HG03439 (cell line): Measurements from ENCODE around the gene TWIST2.

ENCODE experiments used
- ATAC-seq: cut with Tn5 transposase; IDR thresholded peaks from one replicate; pipeline ENCODE4 v1.9.1; 2021; ENCODE audit warnings: mild to moderate bottlenecking, moderate library complexity; ENCODE audit not compliant: unreplicated experiment

Gene TWIST2

DNA sequence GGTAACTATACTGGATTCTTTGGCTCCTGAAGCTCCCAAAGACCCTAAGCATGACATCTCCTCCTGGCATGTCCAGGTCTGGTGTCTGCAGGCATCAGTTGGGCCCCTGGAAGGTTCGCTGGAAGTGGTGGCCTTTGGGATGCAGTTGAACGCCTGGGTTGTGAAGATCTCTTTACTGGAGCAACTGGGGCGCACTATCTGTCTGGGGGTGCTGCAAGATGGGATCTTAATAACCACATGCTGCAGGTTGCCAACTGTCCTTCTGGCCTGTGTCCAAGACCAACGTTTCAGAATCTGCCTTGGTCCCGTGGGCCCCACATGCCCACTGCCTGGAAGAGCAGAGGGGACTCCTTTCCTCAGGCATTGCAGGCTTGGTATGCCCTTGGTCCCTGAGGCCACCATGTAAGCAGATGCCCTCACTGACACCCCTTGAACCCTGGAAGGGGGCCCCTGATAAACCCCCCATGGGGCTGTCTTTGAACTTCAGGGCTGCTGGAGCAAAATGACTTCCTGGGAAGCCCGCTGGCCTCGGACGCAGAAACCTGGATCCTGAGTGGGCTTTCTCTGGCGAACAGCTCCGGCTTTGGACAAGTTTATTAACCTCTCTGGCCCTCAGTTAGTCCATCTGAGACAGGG, 101.9 kb downstream of the TWIST2 start:
- no peak for ATAC-seq

DNA sequence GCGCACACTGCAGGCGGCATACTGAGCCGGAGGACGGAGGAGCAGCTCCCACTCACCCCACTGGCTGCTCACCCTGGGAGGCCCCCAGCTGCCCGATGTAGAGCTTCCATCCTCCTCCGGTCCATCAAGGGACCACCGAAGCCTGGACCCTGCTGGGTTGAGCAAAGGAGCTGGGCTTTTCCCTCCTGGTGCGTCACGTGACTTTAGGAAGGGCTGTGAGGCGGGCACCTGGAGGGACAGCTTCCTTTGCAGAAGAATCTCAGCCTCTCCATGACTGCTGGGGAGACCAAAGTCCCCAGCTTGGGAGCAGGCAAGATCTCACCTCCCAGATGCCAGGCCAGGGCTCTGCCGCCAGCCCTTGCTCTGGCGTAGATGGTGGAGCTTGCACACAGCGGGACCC, 102.7 kb downstream of the TWIST2 start:
- no peak for ATAC-seq

DNA sequence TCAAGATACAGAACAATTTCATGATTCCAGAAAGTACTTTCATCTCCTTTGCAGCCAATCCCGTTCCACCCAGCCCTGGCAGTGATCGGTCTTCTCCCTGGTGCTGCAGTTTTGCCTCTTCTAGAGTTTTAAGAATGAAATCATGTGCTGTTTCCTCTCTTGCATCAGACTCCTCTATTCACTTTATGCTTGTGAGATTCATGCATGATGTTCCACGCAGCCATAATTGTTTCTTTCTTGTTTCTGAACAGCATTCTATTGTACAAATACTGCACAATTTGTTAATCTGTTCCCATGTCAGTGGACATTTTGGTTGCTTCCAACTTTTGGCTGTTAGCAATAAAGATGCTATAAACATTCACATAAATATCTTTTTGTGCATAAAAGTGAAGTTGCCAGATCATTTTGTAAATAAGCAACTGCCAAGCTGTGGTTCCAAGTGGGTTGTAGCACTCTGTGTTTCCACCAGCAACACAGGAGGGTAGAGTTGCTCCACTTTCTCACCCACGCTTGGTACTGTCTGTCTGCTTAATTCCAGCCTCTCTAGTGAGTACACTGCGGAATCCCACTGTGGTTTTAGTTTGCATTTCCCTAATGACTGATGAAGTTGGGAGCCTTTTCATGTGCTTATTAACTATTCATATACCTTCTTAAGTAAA, 104.5 kb downstream of the TWIST2 start:
- ATAC-seq: no peak

DNA sequence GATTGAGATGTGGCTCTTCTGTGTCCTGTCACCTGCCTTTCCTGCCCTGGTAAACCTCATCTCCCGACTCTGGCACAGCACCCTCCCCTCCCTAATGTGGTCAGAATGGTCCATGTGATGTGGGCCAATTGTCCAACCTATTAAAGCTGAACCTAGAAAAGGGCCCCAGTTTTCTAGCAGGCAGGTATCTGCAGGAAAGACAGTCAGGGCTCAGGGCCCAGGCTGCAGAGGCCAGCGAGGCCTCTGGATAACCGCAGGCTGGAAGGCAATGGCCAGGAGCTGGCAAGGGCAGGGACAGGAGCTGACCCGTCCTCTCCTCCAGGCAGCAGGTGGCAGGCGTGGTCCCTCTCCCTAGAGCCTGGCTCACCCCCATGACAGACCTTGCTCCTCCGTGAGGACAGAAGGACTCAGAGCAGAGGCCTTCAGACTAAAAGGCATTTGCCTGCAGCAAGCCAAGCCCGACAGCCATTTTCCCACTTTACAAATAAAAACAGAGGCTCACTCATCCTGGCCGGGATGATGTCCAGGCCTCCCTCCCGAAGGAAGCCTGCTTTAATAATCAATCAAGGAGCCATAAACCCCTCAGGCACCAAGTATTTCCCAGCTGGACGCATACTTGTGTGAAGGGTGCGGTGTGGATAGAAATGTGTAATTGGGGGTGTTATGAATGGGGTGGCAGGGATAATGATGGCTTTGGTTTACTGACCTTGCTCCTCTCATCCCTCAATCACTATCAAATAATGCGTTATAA, 107.1 kb downstream of the TWIST2 start:
- ATAC-seq: no peak

DNA sequence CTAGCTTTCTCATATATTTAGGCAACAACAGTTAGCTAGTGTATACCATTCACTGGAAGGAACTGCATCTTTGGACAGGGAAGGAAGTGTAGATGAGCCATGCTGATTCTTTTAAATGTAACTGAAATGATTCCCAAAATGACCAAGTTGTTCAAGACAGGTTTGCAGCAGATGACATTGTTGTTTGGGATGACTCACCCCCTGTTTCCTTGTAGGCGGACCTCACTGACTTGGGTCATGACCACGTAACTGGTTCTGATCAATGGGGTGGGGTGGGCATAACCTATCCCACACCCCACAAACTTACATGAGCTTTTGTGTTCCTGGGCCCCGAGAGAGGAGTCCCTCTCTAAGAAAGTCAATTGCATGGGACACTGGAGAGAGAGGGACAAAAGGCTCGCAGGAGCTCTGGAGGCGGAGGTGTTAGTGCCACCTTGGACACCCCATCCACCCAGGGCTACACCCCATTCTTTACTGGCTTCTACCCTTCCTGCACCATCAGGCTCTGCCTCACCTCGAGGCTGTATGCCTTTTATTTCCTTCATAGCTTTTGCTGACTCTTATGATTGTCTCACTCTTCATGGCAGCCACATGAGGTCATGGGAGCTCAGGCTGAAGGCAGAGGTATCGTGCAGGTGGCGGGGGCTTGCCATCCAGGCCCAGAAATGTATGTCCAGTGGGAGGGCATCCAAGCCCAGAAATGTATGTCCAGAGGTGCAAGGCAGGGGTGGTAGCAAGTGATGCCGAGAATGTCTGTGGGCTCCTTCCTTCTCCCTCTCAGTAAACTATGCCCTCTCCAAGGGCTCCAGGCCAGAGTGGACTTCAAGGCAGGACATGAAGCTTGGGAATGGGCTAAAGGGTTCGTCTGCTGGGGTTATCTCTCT, 108.0 kb downstream of the TWIST2 start:
- no peak for ATAC-seq

DNA sequence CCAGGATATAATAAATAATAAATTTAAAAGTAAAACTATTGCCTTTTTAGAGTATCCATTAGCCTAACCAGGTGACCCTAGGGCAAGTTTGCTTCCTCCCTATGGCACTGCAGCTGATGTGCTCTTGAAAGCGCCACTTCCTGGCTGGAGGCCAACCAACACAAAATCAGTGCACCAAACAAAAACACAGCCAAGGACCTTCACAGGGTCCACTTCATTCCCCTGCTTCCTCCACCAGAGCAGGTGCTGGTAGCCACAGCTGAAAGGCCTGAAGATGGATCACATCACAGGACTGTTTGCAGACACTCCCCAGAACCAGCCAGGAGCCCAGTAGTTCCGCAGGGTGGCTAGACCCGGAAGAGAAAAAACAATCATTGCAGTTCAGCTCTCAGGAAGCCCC, 108.8 kb downstream of the TWIST2 start:
- ATAC-seq: no peak
